Bronchial epithelial cell (primary cell): Measurements from ENCODE around the gene DNAJC4. TPM values are rescaled to one million over a fixed set of nuclear protein-coding genes. Genes with fewer than 3 reads are reported as not detected.

Experiments used
- DNase-seq: peaks from one replicate; pipeline ENCODE4 v3.0.0-alpha.2; 2010; ENCODE audit warnings: low read depth
- FAIRE-seq: peaks from 2 replicates; lab custom pipeline; 2011; peaks lifted over from hg19 to GRCh38; lab: Jason Lieb, UNC
- H3K27me3 ChIP-seq: 2 replicates; pipeline ENCODE4 v1.5.1; 2011; ENCODE audit warnings: low read length; ENCODE audit not compliant: control insufficient read depth, insufficient read depth
- H3K36me3 ChIP-seq: 2 replicates; pipeline ENCODE4 v1.5.1; 2011; ENCODE audit warnings: low read length; ENCODE audit not compliant: control insufficient read depth, insufficient read depth
- H3K4me3 ChIP-seq: 2 replicates; pipeline ENCODE4 v1.5.1; 2011; ENCODE audit warnings: mild to moderate bottlenecking, low read depth, low read length, control low read depth
- total RNA-seq: library from RNA; depleted of rRNA; stranded (reverse); fragments of >200 nt; gene quantifications from 2 replicates; pipeline ENCODE4 v1.2.1, GENCODE V29; 2014
- TF ChIP-seq, protein P1 (sequence below): IDR thresholded peaks from 2 replicates; pipeline ENCODE4 v1.5.1; 2011; ENCODE audit warnings: mild to moderate bottlenecking, moderate library complexity, low read length, control low read depth, inconsistent platforms; ENCODE audit not compliant: insufficient read depth, severe bottlenecking

The DNAJC4 gene
- total RNA-seq, 1 donor from 2014 or later = 3.4 TPM

DNA sequence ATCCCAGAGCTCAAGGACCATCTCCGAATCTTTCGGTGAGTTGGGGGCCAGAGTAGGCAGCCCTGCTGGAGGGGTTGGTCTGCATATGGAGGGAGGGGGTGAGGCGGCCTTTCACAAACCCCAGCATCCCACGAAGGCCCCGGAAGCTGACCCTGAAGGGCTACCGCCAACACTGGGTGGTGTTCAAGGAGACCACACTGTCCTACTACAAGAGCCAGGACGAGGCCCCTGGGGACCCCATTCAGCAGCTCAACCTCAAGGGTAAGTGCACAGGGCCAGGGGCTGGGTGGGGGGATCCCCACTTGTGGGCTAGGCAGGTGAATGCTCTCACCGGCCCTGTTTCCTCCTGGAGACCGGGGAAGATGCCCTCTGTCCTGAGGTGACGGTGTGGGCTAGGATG, 10.6 kb upstream of the DNAJC4 start:
- DNase-seq = no peak
- TF ChIP-seq, protein P1, sequence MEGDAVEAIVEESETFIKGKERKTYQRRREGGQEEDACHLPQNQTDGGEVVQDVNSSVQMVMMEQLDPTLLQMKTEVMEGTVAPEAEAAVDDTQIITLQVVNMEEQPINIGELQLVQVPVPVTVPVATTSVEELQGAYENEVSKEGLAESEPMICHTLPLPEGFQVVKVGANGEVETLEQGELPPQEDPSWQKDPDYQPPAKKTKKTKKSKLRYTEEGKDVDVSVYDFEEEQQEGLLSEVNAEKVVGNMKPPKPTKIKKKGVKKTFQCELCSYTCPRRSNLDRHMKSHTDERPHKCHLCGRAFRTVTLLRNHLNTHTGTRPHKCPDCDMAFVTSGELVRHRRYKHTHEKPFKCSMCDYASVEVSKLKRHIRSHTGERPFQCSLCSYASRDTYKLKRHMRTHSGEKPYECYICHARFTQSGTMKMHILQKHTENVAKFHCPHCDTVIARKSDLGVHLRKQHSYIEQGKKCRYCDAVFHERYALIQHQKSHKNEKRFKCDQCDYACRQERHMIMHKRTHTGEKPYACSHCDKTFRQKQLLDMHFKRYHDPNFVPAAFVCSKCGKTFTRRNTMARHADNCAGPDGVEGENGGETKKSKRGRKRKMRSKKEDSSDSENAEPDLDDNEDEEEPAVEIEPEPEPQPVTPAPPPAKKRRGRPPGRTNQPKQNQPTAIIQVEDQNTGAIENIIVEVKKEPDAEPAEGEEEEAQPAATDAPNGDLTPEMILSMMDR = no peak
- no peak overlapping the region for H3K4me3 ChIP-seq
- H3K27me3 ChIP-seq = no peaks in the 10 kb centered on the region
- H3K36me3 ChIP-seq = peaks cover 13% of the 10 kb centered on the region
- no peak for FAIRE-seq

DNA sequence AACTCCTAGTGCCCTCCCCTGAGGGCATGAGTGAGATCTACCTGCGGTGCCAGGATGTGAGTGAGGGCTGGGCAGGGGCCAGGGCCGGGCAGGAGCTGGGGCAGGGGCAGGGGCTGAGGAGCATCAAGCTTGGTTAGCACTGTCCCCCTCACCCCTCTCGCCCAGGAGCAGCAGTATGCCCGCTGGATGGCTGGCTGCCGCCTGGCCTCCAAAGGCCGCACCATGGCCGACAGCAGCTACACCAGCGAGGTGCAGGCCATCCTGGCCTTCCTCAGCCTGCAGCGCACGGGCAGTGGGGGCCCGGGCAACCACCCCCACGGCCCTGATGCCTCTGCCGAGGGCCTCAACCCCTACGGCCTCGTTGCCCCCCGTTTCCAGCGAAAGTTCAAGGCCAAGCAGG, 10.1 kb upstream of the DNAJC4 start:
- FAIRE-seq = no peak
- TF ChIP-seq, protein P1 = no peak
- Histone ChIP-seq H3K27me3 (no peaks in the 10 kb centered on the region), H3K4me3 (no peak overlapping the region), H3K36me3 (peaks cover 13% of the 10 kb centered on the region)
- DNase-seq = no peak

DNA sequence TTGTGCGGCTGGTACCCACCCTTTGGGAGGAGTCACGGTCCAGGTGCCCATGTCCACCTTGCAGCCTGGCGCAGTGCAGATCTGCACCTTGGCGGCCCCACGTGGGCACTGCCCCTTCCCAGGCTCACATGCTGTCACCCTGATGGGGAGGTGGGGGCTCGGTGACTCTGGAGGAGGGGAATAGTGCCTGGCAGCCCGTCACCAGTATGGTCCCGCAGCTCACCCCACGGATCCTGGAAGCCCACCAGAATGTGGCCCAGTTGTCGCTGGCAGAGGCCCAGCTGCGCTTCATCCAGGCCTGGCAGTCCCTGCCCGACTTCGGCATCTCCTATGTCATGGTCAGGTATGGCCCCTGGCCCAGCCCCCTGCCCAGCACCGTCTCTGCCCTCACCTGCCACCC, 9.6 kb upstream of the DNAJC4 start:
- TF ChIP-seq, protein P1 = no peak
- FAIRE-seq (no peak), DNase-seq (no peak)
- no peak overlapping the region for H3K4me3 ChIP-seq
- no peaks in the 10 kb centered on the region for H3K27me3 ChIP-seq
- H3K36me3 ChIP-seq = peaks cover 13% of the 10 kb centered on the region

DNA sequence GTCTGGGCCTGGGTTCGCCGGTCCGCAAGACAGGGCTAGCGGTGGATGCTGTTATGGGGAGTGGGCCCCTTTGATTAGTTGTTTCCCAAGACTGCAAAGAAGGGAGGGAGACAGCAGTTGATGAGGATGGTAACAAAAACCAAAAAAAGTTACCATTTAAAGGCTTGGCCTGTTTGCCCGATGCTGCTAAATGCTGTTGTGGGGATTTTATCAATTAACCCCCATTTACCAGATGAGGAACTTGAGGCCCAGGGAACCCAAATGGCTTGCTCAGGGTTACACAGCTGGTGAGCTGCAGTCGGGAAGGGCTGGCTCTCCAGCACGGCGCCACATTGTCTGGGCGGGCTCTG, 7.7 kb upstream of the DNAJC4 start:
- DNase-seq = no peak
- Histone ChIP-seq H3K27me3 (no peaks in the 10 kb centered on the region), H3K4me3 (no peak overlapping the region), H3K36me3 (peaks cover 13% of the 10 kb centered on the region)
- TF ChIP-seq, protein P1 = no peak
- FAIRE-seq = no peak

DNA sequence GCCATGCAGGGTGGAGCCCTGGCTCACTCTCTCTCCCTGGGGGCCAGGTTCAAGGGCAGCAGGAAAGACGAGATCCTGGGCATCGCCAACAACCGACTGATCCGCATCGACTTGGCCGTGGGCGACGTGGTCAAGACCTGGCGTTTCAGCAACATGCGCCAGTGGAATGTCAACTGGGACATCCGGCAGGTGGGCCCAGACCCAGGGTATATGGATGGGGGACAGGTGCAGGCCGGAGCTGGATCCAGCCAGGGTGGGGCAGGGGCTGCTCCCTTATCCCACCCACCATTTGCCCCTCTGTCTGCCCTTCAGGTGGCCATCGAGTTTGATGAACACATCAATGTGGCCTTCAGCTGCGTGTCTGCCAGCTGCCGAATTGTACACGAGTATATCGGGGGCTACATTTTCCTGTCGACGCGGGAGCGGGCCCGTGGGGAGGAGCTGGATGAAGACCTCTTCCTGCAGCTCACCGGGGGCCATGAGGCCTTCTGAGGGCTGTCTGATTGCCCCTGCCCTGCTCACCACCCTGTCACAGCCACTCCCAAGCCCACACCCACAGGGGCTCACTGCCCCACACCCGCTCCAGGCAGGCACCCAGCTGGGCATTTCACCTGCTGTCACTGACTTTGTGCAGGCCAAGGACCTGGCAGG, 7.2 kb upstream of the DNAJC4 start:
- Histone ChIP-seq H3K36me3 (peaks cover 13% of the 10 kb centered on the region), H3K4me3 (no peak overlapping the region), H3K27me3 (no peaks in the 10 kb centered on the region)
- no peak for DNase-seq
- no peak for FAIRE-seq
- TF ChIP-seq, protein P1 = no peak
